ENCODE measurements around the gene PACSIN1. TPM values are rescaled to one million over a fixed set of nuclear protein-coding genes. Genes with fewer than 3 reads are reported as not detected.

The PACSIN1 gene
- total RNA-seq, 2 experiments from 2014 or later: 0.11 to 0.13 TPM

GRCh38 chr6:34569361-34569973 is 103.6 kb downstream of the PACSIN1 start:
- POLR2A ChIA-PET: no interaction called here
- CTCF ChIA-PET: interaction anchor here (0.9 to 1.0 kb wide), 2 partner anchors 11 to 14 kb away, joined by 3 read pairs; no protein-coding TSS in a partner anchor

- CTCF ChIA-PET: interaction anchor here (0.9 to 1.0 kb wide), 2 partner anchors 10 to 15 kb away, joined by 3 read pairs; no protein-coding TSS in a partner anchor
- POLR2A ChIA-PET: no interaction called here
Observed at GRCh38 chr6:34570066-34570833, 104.4 kb downstream of the PACSIN1 start.

GRCh38 chr6:34571388-34571787 is 105.5 kb downstream of the PACSIN1 start:
- ChIA-PET CTCF (interaction anchor here (0.6 kb wide), 1 partner anchor 139 kb away, joined by 3 read pairs; no protein-coding TSS in a partner anchor), POLR2A (no interaction called here)

DNA sequence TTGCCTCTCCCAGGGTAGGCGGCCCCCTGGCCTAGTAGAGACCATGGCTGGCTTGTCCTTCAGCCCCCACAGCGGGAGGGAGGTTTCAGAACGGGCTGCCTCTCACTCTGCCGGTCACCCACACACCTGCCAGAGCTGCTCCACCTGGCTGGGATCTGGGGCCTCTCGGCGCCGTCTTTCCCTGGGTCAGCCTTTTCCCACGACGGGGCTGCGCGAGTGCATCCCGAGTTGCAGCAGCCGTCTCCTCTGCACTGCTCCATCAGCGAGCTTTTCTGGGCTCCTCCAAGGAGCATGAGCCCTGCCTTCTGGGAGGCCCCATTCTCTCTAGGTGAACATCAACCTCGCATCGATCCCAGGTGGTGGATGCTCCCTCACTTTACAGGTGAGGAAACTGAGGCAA is 106.1 kb downstream of the PACSIN1 start:
- POLR2A ChIA-PET: interaction anchor here (0.5 kb wide), 1 partner anchor 76 kb away, joined by 3 read pairs; no protein-coding TSS in a partner anchor

DNA sequence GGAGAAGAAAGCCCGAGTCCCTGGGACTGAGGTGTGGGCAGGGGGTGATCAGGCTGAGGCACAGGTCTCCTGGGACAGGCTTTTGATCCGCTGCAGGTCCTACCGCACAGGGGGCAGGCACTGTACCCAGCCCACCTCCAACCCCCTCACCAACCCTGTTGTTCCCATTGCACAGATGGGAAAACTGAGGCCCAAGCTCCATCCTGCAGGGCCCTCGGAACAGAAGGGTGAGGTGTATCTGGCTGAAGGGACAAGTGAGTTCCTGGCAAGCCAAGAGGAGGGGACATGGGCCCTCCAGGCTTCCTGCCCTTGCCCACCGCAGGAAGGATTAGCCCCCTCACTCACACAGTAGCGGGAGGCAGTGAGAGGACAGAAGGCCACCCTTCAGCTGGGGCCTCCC is 106.7 kb downstream of the PACSIN1 start:
- POLR2A ChIA-PET: interaction anchor here (0.5 kb wide), 1 partner anchor 76 kb away, joined by 3 read pairs; no protein-coding TSS in a partner anchor
- CTCF ChIA-PET: interaction anchor here (0.6 kb wide), 1 partner anchor 724 kb away, joined by 3 read pairs; no protein-coding TSS in a partner anchor

More for the DNA sequence above, 106.1 kb downstream of the PACSIN1 start:
- CTCF ChIA-PET: no interaction called here

- ChIA-PET POLR2A (no interaction called here), CTCF (no interaction called here)
Observed at GRCh38 chr6:34573567-34574183, 107.8 kb downstream of the PACSIN1 start.

DNA sequence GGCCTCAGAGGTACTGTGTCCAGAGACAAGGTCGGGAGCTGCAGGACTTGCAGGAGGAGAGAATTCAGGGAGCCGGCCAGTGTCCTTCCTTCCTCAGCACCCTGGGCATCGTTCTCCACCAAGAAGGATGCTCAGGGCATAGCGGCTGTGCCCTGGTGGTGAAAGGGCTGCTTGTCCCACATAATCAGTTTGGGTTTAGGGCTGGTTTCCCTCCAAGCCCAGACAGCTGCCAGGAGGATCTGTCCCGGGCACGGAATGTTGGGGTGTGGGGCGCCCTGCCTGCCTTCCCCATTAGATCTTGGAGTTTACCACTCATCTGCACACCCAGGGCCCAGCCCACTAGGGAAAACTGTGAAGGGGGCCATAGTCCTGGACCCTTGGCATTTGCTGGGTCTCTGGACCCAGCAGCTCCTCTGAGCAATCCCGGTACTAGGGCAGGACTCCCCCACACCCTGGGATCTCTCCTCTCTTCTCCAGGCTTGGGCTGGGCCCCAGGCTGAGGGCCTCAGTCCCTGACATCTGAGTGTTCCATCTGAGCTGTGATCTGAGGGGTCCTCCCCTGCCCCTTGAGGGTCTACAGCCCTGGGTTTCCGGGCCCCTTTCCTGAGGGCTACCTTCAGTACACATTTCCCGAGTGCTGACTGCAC is 108.9 kb downstream of the PACSIN1 start:
- CTCF ChIA-PET: no interaction called here
- POLR2A ChIA-PET: no interaction called here

DNA sequence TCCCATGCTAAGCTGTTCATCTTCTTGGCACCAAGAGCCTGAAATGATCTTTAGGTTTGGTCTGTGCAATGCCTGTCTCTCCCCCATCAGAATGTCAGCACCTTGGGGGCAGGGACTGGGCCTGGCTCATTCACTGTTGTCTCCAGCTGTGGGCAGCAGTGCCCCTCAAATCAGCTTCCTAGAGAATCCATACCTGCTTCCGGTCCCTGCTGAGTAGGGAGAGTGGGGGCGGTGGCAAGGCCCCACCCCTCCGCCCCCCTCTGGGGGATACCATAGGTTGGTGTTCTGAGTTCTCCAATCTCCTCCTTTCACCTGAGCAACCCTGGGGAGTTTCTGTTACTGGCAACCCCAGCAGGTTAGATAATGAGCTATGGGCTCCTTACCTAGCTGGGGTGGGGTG is 109.5 kb downstream of the PACSIN1 start:
- CTCF ChIA-PET: no interaction called here
- POLR2A ChIA-PET: no interaction called here

DNA sequence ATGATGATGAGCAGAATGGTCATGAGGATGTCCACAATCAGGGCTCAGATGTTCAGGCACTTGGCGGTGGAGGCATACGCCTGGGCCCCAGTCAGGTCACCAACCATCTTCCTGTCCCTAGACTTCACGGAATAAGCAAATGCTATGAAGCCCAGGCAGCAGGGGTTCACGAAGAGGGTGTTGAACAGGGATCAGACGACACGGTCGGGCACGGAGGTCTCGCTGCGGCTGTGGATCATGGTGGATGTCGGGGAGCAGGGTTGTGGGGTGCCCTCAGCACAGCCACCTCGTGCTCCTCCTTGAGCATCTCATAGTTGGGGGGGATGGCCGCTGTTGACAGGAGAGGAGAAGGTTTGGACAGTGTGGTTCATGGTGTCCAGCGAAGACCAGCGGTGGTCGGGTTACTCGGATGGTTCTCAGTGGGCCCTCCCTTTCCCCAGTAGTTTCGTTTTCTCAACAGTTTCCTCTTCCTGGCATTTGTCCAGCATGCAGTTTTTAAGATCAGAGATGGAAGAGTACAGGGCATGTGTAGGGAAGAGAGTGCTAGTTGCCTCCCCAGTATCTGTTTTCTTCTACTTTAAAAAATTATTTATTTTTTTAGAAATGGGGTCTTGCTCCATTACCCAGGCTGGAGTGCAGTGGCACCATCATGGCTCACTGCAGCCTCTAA is 110.5 kb downstream of the PACSIN1 start:
- ChIA-PET POLR2A (no interaction called here), CTCF (no interaction called here)

- POLR2A ChIA-PET: no interaction called here
- CTCF ChIA-PET: interaction anchor here (1.2 kb wide), 1 partner anchor 16 kb away, joined by 4 read pairs; no protein-coding TSS in a partner anchor
Observed at GRCh38 chr6:34578445-34579262, 112.8 kb downstream of the PACSIN1 start.

DNA sequence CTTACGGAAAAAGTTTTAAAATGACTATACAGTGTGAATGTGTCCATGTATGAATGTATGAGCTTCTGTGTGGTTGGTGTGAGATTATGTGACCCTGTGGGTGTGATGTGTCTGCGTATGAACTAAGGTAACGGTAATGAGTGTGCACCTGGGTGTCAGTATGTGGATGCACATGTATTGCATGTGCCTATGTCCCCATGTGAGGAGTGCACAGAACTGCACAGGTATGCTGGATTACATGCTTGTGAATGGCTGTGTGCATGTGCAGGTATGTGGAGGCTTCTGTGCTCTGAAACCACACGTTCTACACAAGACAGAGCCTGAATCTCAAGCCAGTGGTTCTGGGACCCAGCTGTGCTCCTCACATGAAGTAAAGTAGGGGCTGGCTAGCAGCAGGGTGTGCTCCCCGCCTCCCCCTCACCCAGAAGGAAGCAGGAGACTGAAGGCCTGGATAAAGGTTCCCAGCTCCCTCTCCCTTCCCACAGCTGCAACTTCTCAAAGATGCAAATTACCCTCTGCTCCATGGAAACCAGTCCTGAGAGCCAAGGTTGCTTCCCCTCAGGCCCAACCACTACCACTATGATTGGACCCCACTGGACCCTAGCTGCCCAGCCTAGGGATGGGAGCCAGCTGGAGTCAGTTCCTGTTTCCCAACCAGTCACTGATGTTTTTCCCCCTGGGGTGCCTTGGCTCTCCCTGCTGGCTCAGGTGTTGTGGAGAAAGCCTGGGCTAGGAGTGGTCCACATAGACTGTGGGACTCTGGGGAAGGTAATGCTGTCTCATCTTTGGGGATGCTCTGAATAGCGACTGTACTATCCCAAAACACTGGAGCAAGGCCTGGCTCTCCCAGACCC is 115.1 kb downstream of the PACSIN1 start:
- CTCF ChIA-PET: interaction anchor here (0.7 kb wide), 1 partner anchor 11 kb away, joined by 3 read pairs; no protein-coding TSS in a partner anchor
- POLR2A ChIA-PET: no interaction called here

DNA sequence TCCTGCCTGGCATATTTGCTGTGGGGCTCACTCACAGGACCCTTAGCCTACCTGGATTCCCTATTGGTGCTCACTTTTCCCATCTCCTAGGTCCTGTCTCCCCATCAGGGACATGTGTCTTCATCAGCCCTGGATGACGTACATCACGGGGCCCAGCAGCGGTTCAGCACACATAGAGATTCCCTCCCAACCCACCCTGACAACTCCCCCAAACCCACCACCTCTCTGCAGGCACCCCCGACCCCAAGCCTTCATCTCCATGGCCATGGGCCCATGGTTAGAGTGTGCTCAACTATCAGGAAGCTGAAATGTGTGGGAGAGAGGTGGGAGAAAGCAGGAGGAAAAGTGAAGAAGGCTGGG is 115.7 kb downstream of the PACSIN1 start:
- CTCF ChIA-PET: no interaction called here
- POLR2A ChIA-PET: no interaction called here

GRCh38 chr6:34583461-34583860 is 117.6 kb downstream of the PACSIN1 start:
- ChIA-PET POLR2A (interaction anchor here (0.6 kb wide), 1 partner anchor 8 kb away, joined by 3 read pairs; no protein-coding TSS in a partner anchor), CTCF (no interaction called here)

GRCh38 chr6:34583861-34584604 is 118.2 kb downstream of the PACSIN1 start:
- POLR2A ChIA-PET: no interaction called here
- CTCF ChIA-PET: no interaction called here

DNA sequence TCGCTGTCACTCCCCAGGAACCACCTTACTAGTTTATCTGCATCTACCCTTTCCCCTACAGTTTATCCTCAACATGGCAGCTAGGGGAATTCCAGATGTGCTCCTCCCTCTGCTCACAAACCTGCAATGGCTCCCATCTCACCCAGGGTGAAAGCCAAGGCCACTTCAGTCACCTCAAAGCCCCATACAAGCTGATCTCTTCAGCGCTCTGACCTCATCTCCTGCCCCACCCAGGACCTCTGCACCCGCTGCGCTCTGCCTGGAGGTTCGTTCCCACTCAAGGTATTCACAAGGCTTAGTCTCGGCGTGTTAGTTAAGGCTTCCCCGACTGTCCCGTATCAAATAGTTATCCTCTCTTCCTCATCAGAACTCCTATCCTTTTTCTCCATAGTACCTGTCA is 118.8 kb downstream of the PACSIN1 start:
- POLR2A ChIA-PET: no interaction called here

More for the DNA sequence above, 118.8 kb downstream of the PACSIN1 start:
- CTCF ChIA-PET: no interaction called here
